T-helper 1 cell (primary cell): ENCODE data around the gene RXRA.
A peak's percentile ranks its signal among the peaks of the same experiment; 100 is the strongest.

Source experiments
- DNase-seq, 5 donors: peaks; one replicate each; pipeline ENCODE4 v3.0.0-alpha.2; 2012 to 2020

Gene RXRA

GRCh38 chr9:134370638-134371037, 44.4 kb downstream of the RXRA start:
- no peak for DNase-seq

GRCh38 chr9:134371731-134372130, 45.5 kb downstream of the RXRA start:
- DNase-seq, result no peak

GRCh38 chr9:134372581-134373267, 46.5 kb downstream of the RXRA start:
- no peak for DNase-seq

GRCh38 chr9:134373269-134373668, 47.0 kb downstream of the RXRA start:
- DNase-seq, result no peak

GRCh38 chr9:134373953-134374300, 47.7 kb downstream of the RXRA start:
- DNase-seq, result no peak

GRCh38 chr9:134374301-134375010, 48.2 kb downstream of the RXRA start:
- no peak for DNase-seq

GRCh38 chr9:134375011-134375390, 48.7 kb downstream of the RXRA start:
- DNase-seq, result no peak

- DNase-seq, result no peak
Observed at GRCh38 chr9:134375430-134376385, 49.5 kb downstream of the RXRA start.

GRCh38 chr9:134376386-134377142, 50.3 kb downstream of the RXRA start:
- DNase-seq, result no peak

GRCh38 chr9:134377143-134377484, 50.9 kb downstream of the RXRA start:
- DNase-seq, result no peak

- DNase-seq, result no peak
Observed at GRCh38 chr9:134377976-134378375, 51.7 kb downstream of the RXRA start.

- DNase-seq, result no peak
Observed at GRCh38 chr9:134378901-134379338, 52.7 kb downstream of the RXRA start.

GRCh38 chr9:134379831-134380365, 53.6 kb downstream of the RXRA start:
- DNase-seq, result no peak

GRCh38 chr9:134380542-134381271, 54.5 kb downstream of the RXRA start:
- DNase-seq, result no peak

- DNase-seq, result no peak
Observed at GRCh38 chr9:134381272-134381661, 55.0 kb downstream of the RXRA start.

- peak in 4 of 5 donors; percentile 23 to 38 (median 28) for DNase-seq
Observed at GRCh38 chr9:134381671-134382516, 55.6 kb downstream of the RXRA start.

- DNase-seq, result no peak
Observed at GRCh38 chr9:134382733-134383132, 56.5 kb downstream of the RXRA start.

- DNase-seq, result no peak
Observed at GRCh38 chr9:134383148-134383547, 56.9 kb downstream of the RXRA start.

- no peak for DNase-seq
Observed at GRCh38 chr9:134384811-134385479, 58.7 kb downstream of the RXRA start.

GRCh38 chr9:134385915-134386314, 59.7 kb downstream of the RXRA start:
- no peak for DNase-seq
